Activated naive CD4-positive, alpha-beta T cell (primary cell): ENCODE data around the gene TMPRSS6.
A peak's percentile ranks its signal among the peaks of the same experiment; 100 is the strongest.

ENCODE experiments used
- DNase-seq, 4 experiments: peaks; one replicate each; lab custom pipeline; 2025; lab: John Stamatoyannopoulos, UW

Gene TMPRSS6

GRCh38 chr22:37028692-37029674 is 80.5 kb downstream of the TMPRSS6 start:
- no peak for DNase-seq

GRCh38 chr22:37027556-37027955 is 82.0 kb downstream of the TMPRSS6 start:
- no peak for DNase-seq

- DNase-seq = no peak
Observed at GRCh38 chr22:37026325-37026724, 83.2 kb downstream of the TMPRSS6 start.

DNA sequence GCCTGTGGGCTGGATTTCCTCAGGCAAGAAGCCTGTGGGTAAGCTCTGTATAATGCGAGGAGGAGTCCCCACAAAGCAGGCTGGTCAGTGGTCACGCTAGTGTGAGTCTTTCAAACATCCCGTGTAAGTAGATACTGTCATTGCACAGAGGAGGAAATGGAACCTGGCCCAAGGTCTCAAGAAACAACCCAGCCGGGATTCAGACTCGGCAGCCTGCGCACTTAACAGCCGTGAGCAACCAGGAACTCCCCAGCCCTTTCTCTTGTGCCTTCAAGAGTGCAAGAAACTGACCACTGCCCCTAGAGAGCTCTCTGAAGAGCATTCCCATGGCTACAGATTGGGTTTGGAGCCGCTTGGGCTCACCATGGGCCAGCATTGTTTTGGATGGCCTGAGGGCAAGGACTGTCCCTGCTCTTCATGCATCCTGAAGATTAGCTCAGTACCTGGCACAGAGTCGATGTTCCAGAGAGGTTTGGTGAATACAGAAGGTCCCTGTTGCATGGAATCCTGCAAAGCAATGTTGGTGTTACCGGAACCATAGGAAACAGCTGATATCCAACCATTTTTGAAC is 83.9 kb downstream of the TMPRSS6 start:
- no peak for DNase-seq

- no peak for DNase-seq
Observed at GRCh38 chr22:37024339-37025157, 85.0 kb downstream of the TMPRSS6 start.

GRCh38 chr22:37023743-37024338 is 85.7 kb downstream of the TMPRSS6 start:
- DNase-seq = no peak

- DNase-seq = no peak
Observed at GRCh38 chr22:37022483-37023337, 86.8 kb downstream of the TMPRSS6 start.

DNA sequence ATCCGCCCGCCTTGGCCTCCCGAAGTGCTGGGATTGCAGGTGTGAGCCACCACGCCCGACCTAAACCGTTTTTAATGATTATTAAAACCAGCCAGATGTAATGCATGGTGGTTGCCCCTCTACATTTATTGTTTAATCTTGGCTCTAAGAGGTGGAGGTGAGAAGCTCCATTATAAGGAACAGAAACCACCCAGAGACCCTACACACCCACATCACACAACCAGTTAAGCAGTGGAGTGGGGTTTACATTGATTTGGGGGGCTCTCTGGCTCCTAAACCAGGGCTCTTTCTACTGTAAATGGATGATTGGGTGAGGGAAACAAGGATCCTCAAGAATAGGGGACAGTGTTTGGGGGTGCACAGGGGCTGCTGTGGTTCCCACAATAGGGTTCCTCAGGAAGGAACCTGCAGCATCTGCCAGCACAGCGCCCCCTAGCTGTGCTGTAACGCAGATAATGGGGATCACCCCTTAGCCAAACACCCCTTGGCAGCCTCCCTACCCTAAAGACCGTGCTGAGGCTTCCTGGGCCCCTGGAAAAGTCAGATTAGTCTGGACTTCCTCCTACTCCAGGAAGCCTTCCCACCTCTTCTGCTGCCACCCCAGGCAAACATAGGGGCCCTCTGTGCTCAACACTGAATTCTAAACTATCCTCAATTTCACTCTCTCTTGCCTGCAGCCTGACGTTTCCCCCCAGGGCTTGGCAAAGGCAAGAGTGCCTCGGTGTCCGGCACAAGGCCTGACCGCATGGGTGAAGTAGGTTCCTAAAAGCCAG is 87.6 kb downstream of the TMPRSS6 start:
- DNase-seq = peak in 3 of 4 experiments; percentile 20 to 31 (median 21)

- no peak for DNase-seq
Observed at GRCh38 chr22:37021041-37021440, 88.5 kb downstream of the TMPRSS6 start.

DNA sequence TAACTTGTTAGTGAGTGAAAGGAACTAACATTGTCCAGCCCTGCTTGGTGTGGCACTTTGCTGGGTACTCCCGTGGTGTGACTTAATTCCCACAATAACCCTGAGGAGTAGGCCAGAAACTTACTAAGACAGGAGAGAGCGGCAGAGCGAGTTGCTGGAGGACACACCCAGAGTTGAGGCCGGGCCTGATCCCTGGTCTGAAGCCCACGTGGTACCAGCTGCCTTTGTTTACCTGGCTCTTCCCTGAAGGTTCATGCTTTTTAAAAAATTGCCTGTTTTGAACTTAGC is 89.4 kb downstream of the TMPRSS6 start:
- DNase-seq = no peak

DNA sequence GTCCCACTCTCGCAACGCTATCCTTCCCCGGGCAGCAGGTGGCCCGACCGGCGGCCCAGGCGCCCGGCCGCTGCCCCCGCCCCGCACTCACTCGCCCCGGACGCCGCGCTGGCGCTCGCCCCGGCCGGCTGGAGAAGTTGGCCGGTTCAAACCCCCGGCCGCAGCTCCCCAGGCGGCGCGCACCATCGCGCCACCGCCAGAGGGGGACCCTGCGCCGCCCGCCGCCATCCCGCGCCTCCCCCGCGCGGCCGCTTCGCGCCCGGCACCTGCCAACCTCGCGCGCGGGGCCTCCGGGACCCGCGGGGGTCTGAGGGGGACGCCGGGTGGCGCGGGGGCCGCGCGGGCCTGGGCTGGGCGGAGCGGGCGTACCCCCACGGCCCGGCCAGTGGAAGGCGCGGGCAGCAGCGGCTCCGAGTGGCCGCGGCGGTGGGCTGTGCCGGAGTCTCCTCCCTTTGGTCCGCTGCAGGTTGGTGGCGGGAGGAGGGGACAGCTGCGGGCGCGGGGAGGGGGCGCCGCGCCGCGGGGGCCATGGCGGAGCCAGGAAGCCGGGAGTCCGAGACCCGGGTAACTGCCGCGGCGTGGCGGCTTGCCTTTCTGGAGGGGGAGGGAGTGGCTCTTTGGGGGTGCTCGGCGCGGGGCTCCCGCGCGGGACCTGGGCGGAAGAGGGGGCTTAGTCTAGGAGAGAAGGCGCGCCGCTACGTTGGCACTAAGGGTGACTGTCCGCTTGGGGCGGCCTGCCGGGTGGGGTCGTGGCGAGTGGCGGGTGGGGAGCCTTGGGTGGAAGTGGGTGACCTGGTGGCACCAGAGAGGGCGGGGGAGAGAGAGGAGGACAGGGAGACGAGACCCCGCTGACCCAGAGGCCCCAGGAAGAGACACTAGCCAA is 90.0 kb downstream of the TMPRSS6 start, which contains the start of the genes MPST and TST:
TSS of gene MPST (plus strand) at position 434 of the 883 bp plus-strand sequence. CDS start at position 529, 95 bp downstream.
TSS of gene TST (minus strand) at position 139 of the 883 bp plus-strand sequence. CDS start 715 bp downstream, outside the sequence.
- peak in 1 of 4 experiments; percentile 9 for DNase-seq

GRCh38 chr22:37018815-37019308 is 90.7 kb downstream of the TMPRSS6 start:
- no peak for DNase-seq

GRCh38 chr22:37018086-37018814 is 91.3 kb downstream of the TMPRSS6 start:
- no peak for DNase-seq

DNA sequence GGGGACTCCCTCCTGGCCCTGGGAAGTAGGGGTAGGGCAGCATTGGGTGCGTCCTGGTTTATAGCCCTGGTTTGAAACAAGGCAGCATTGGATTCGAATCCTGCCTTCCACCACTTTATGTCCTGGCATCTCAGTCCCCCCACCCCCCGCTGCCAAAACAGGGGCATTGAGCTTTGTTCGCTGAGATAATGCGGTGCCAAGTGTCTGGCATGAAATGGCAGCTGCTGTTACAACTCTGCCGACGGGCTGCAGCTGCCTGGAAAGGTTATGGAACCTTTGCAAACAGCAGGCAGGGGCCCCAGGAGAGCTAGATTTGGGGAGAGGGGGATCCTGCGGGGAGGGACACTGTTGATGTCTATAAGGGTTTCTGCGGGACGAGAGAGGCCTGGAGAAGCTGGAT is 92.2 kb downstream of the TMPRSS6 start:
- DNase-seq = no peak

- no peak for DNase-seq
Observed at GRCh38 chr22:37016134-37016910, 93.2 kb downstream of the TMPRSS6 start.

GRCh38 chr22:37015587-37015878 is 94.0 kb downstream of the TMPRSS6 start:
- DNase-seq = no peak
